ENCODE data around the gene GCK. TPM values are rescaled to one million over a fixed set of nuclear protein-coding genes. Genes with fewer than 3 reads are reported as not detected.

GCK gene
- total RNA-seq, 4 donors from 2014 or later, result not detected

DNA sequence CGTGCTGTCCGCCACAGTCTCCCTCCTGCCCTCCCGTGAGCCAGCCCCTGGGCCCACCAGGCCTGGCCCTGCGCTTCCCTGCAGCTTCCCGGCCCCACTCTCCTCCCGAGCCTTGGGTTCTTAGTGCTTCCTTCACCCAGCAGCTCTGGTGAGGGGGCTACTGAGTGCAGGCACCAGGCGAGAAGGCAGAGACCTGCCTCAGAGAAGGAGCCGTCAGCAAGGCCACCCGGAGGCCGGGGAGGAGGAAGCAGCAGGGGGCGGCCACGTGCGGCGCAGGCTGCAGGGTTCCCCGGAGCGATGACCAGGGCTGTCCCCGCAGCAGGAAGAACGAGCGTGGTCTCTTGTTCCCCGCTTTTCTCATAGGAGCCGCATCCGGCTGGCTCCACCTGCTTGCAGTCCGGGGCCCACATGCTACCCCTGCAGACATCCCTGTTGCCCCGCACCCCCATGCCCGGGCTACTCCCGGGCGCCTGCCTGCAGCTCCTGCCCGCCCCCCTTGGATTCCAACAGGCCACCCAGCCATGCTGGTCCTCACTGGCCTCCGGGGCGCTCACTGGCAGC, 32.1 kb upstream of the GCK start:
- Histone ChIP-seq H3K4me3 (no peak overlapping the region), H3K27ac (no peak overlapping the region), H3K27me3 (no peaks in the 10 kb centered on the region), H3K9me3 (no peaks in the 10 kb centered on the region), H3K4me1 (no peaks in the 10 kb centered on the region), H3K36me3 (no peaks in the 10 kb centered on the region)
- DNase-seq, result no peak
- no peak for TF ChIP-seq POLR2A (IDR thresholded peaks at IDR 0.05)
- TF ChIP-seq, protein P1, sequence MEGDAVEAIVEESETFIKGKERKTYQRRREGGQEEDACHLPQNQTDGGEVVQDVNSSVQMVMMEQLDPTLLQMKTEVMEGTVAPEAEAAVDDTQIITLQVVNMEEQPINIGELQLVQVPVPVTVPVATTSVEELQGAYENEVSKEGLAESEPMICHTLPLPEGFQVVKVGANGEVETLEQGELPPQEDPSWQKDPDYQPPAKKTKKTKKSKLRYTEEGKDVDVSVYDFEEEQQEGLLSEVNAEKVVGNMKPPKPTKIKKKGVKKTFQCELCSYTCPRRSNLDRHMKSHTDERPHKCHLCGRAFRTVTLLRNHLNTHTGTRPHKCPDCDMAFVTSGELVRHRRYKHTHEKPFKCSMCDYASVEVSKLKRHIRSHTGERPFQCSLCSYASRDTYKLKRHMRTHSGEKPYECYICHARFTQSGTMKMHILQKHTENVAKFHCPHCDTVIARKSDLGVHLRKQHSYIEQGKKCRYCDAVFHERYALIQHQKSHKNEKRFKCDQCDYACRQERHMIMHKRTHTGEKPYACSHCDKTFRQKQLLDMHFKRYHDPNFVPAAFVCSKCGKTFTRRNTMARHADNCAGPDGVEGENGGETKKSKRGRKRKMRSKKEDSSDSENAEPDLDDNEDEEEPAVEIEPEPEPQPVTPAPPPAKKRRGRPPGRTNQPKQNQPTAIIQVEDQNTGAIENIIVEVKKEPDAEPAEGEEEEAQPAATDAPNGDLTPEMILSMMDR (IDR thresholded peaks at IDR 0.05), result no peak

DNA sequence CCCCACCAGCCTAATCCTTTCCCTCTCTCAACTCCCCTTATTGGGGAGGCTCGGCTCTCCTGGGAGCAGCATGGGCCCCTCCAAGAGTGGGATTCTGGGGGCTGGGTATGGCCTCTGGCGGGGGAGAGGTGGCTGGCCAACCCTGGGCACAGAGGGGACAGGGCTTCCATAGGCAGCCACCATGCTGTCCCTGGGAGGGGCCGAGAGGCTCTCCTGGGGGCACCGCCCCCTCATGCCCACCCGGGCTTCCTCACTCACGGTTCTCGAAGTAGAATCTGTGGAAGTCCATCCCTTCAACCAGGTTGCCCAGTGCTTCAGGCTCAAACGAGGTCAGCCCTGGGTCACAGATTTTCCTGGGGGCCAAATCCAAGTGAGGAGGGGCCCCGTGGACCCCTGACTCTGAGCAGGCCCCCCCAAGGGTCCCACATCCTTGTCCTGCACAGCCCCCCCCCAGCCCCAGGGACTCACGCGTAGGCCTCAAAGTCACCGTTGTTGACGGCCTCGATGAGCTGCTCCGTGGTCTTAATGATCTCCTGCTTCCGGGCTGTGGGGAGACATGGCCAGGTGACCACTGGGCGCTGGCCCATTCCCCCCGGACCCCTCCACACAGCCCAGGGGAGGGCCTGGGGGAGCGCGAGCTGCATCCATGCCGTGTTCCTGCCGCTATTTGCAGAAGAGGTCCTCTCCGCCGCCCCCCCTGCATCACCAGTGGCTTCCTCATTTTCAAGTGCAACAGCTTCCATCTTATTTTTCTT, 31.3 kb upstream of the GCK start:
- Histone ChIP-seq H3K27ac (no peak overlapping the region), H3K9me3 (no peaks in the 10 kb centered on the region), H3K36me3 (no peaks in the 10 kb centered on the region), H3K4me1 (no peaks in the 10 kb centered on the region), H3K27me3 (no peaks in the 10 kb centered on the region), H3K4me3 (no peak overlapping the region)
- DNase-seq, result no peak
- TF ChIP-seq, protein P1 (IDR thresholded peaks at IDR 0.05), result no peak

DNA sequence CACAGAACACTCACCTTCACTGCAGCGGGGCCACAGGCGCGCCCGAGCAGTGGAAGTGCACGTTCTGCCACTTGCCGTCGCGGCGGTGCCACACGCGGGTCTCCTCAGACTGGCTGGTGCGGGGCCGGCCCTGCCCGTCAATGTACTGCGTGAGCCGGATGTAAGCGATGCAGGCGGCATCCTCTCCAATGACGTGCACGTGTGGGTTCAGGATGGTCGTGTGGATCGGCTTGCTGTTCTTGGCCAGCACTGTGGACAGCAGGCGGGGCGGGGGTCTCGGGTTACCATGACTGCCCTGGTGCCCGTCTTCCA, 30.8 kb upstream of the GCK start:
- Histone ChIP-seq H3K27me3 (no peaks in the 10 kb centered on the region), H3K36me3 (no peaks in the 10 kb centered on the region), H3K9me3 (no peaks in the 10 kb centered on the region), H3K4me1 (no peaks in the 10 kb centered on the region), H3K27ac (no peak overlapping the region), H3K4me3 (no peak overlapping the region)
- DNase-seq, result no peak
- TF ChIP-seq, protein P1 (IDR thresholded peaks at IDR 0.05), result no peak
- no peak for TF ChIP-seq POLR2A (IDR thresholded peaks at IDR 0.05)

DNA sequence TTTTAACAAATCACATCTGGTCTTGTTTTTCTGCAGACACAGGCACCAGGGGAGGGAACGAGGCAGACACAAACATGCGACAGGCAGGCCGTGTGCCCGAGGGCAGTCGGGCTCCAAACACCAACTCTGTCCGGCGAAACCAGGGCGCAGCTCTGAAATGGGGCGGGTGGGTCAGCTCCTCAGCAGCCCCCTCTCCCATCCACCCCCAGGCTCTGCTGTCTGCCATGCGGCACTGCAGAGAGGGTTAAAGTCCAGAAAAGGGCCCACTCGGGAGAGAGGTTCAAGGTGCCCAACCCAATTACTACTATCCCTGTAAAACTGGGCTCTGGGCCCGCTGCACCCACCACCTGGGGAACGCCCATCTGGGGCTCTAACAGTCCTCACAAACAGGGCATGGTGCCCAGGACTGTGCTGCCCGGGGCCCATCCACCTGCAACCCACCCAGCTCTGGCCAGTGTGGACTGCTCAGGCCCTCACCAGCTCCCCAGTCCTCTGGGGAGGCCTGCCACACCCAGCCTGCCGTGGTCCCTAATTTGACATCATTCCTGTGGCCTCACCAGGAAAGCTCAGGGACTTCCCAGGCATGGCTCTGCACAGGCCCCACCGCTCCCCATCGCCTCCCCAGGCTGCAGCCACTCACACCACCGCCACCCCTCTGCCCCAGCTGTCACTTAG, 30.3 kb upstream of the GCK start:
- no peak overlapping the region for H3K27ac ChIP-seq
- no peak overlapping the region for H3K4me3 ChIP-seq
- no peaks in the 10 kb centered on the region for H3K27me3 ChIP-seq
- H3K4me1 ChIP-seq, result no peaks in the 10 kb centered on the region
- no peaks in the 10 kb centered on the region for H3K36me3 ChIP-seq
- no peak for DNase-seq
- TF ChIP-seq POLR2A (IDR thresholded peaks at IDR 0.05), result no peak
- TF ChIP-seq, protein P1 (IDR thresholded peaks at IDR 0.05), result no peak
- H3K9me3 ChIP-seq, result no peaks in the 10 kb centered on the region

DNA sequence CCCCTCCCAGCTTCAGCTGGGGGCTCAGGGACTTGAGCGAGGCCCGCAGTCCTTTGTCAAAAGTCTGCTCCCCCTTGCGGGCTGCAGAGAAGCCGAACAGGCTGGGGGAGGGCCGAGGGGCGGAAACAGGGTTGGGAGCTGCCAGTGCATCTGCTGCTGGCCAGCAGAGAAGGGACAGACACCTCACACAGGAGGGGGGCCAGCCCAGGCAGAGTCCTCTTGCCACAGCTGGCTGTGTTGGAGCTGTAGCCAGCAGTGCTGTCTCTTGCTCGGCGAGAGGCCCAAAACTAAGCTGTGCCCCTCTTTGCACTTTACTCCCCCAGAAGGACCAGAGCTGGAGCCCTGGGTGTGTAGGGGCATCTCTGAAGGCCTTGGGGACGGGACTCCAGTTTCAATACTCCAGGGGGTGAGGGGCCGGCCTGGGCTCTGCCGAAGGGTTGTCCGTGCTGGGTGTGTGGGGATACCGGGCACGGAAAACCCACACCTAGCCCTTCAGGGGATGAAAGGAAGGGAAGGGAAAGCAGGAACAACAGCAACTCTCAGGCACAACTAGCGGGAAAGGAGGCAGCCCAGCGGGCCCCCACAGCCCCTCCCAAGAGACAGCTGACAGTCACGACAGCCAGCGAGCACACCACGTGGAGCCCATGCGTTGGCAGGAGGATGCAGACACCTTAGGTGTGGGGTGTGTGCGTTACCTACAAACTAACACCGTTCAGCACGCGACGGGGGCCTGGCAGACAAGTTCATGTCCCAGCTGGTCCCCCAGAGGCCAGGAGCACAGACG, 29.4 kb upstream of the GCK start:
- no peaks in the 10 kb centered on the region for H3K27me3 ChIP-seq
- peaks cover 0 to 3% (median 0%) of the 10 kb centered on the region in 3 donors for H3K36me3 ChIP-seq
- no peak for DNase-seq
- H3K27ac ChIP-seq, result no peak overlapping the region
- TF ChIP-seq, protein P1 (IDR thresholded peaks at IDR 0.05), result no peak
- no peak for TF ChIP-seq POLR2A (IDR thresholded peaks at IDR 0.05)
- H3K4me1 ChIP-seq, result no peaks in the 10 kb centered on the region
- H3K9me3 ChIP-seq, result no peaks in the 10 kb centered on the region
- H3K4me3 ChIP-seq, result no peak overlapping the region

Data from Peyer's patch (tissue), 4 donors.